K562 (cell line): Measurements from ENCODE around the gene PNRC2. TPM values are rescaled to one million over a fixed set of nuclear protein-coding genes. Genes with fewer than 3 reads are reported as not detected.

Source experiments
- DNMT1 ChIP-seq: fragments of 450-650 bp; IDR thresholded peaks from 2 replicates; pipeline ENCODE4 v1.6.1; 2016; ENCODE audit warnings: antibody characterized with exemption, mild to moderate bottlenecking
- GATAD2A ChIP-seq: fragments of 450-650 bp; IDR thresholded peaks from 2 replicates; pipeline ENCODE4 v1.6.1; 2017
- MNT ChIP-seq, 2 experiments: fragments of 450-650 bp; conservative IDR thresholded peaks; 2 replicates each; pipeline ENCODE4 v1.6.1; 2017; ENCODE audit warnings: mild to moderate bottlenecking in 2 of 2, moderate library complexity in 2 of 2
- SRSF9 ChIP-seq: fragments of 200-400 bp; formaldehyde crosslinking; IDR thresholded peaks from 2 replicates; pipeline ENCODE4 v1.6.1; 2017; ENCODE audit warnings: low read depth, low read length, borderline replicate concordance
- ZFP30 ChIP-seq: fragments of 250-450 bp; sonication (Bioruptor Pico); IDR thresholded peaks from 2 replicates; pipeline ENCODE4 v1.8.0; 2022; ENCODE audit warnings: moderate library complexity, mild to moderate bottlenecking, inconsistent platforms, borderline replicate concordance
- ZNF197 ChIP-seq: fragments of 200-800 bp; sonication (Bioruptor generic); IDR thresholded peaks from 2 replicates; pipeline ENCODE4 v1.6.1; 2016; ENCODE audit warnings: low read depth, missing genetic modification characterization, missing compliant biosample characterization
- ZNF551 ChIP-seq: fragments of 250-450 bp; sonication (Bioruptor Pico); IDR thresholded peaks from 2 replicates; pipeline ENCODE4 v1.5.0; 2021; ENCODE audit warnings: mild to moderate bottlenecking, moderate library complexity
- polyA plus RNA-seq, 8 experiments: library from polyadenylated mRNA; depleted of rRNA in 4 of 8; stranded (reverse) in 5 of 8; unstranded in 3 of 8; fragments of >200 nt; fragmentation: Nextera tagmentation in 2 of 8; fragmentation: Illumina TruSeq in 1 of 8; extraction: Ambion mirVana in 2 of 8; extraction: Trizol in 1 of 8; gene quantifications; 2 replicates each; pipeline versions ENCODE4 v1.2.1 to v1.2.3, GENCODE V29; 2011 to 2014; ENCODE audit warnings: inconsistent platforms in 1 of 8, missing spikeins in 1 of 8
- total RNA-seq, 7 experiments: library from RNA; depleted of rRNA in 6 of 7; stranded (reverse); fragments of >200 nt in 6 of 7; fragmentation: Illumina TruSeq in 2 of 7; extraction: Trizol in 2 of 7; gene quantifications; 2 replicates each; pipeline versions ENCODE4 v1.2.1 to v1.2.3, GENCODE V29; 2011 to 2021; ENCODE audit warnings: low replicate concordance in 1 of 7
- TF ChIP-seq, protein P1 (sequence below), 2 experiments: fragments of 450-650 bp; formaldehyde crosslinking in 1 of 2; IDR thresholded peaks; 2 replicates each; pipeline versions ENCODE4 v1.4.0 to v1.6.1; 2014 to 2020; ENCODE audit warnings: mild to moderate bottlenecking in 2 of 2, borderline replicate concordance in 1 of 2, low read depth in 1 of 2
- TF ChIP-seq, protein P2 (sequence below): IDR thresholded peaks from 3 replicates; pipeline ENCODE4 v1.6.1; 2011; ENCODE audit warnings: borderline replicate concordance, mild to moderate bottlenecking; ENCODE audit not compliant: insufficient read length, insufficient read depth
- TF ChIP-seq, protein P3 (sequence below), 2 experiments: IDR thresholded peaks in 1 of 2; conservative IDR thresholded peaks in 1 of 2; 2 replicates each; pipeline ENCODE4 v1.6.1; 2016; ENCODE audit warnings: low read depth in 2 of 2, mild to moderate bottlenecking in 1 of 2, missing compliant biosample characterization in 1 of 2, missing genetic modification characterization in 1 of 2, moderate library complexity in 1 of 2

The PNRC2 gene
- total and polyA plus RNA-seq, 9 of the 15 experiments (the other 6 are each of a cell fraction or from before 2014, with no cell fraction given): 127 to 303 (median 203) TPM

GRCh38 chr1:23979881-23980727 lies 20.5 kb downstream of the PNRC2 start, which contains the start of gene SRSF10 (continued):
- TF ChIP-seq ZFP30 (CRISPR knock-in tag) (no peak), ZNF197 (CRISPR knock-in tag) (peak; percentile 92; the same call in 1 of the 2 replicates), MNT (conservative IDR thresholded peaks at IDR 0.05) (peak; percentile 87 to 94), SRSF9 (no peak), ZNF551 (CRISPR knock-in tag) (no peak), GATAD2A (peak; percentile 43; the same call in 1 of the 2 replicates), DNMT1 (no peak)
- TF ChIP-seq, protein P1, sequence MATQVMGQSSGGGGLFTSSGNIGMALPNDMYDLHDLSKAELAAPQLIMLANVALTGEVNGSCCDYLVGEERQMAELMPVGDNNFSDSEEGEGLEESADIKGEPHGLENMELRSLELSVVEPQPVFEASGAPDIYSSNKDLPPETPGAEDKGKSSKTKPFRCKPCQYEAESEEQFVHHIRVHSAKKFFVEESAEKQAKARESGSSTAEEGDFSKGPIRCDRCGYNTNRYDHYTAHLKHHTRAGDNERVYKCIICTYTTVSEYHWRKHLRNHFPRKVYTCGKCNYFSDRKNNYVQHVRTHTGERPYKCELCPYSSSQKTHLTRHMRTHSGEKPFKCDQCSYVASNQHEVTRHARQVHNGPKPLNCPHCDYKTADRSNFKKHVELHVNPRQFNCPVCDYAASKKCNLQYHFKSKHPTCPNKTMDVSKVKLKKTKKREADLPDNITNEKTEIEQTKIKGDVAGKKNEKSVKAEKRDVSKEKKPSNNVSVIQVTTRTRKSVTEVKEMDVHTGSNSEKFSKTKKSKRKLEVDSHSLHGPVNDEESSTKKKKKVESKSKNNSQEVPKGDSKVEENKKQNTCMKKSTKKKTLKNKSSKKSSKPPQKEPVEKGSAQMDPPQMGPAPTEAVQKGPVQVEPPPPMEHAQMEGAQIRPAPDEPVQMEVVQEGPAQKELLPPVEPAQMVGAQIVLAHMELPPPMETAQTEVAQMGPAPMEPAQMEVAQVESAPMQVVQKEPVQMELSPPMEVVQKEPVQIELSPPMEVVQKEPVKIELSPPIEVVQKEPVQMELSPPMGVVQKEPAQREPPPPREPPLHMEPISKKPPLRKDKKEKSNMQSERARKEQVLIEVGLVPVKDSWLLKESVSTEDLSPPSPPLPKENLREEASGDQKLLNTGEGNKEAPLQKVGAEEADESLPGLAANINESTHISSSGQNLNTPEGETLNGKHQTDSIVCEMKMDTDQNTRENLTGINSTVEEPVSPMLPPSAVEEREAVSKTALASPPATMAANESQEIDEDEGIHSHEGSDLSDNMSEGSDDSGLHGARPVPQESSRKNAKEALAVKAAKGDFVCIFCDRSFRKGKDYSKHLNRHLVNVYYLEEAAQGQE (IDR thresholded peaks at IDR 0.05; ENCODE audit: borderline replicate concordance): 0 out of 2 replicates have a peak, but pooled peaks have one; percentile 3
- TF ChIP-seq, protein P1 (CRISPR knock-in tag; IDR thresholded peaks at IDR 0.05; ENCODE audit: low read depth): peak; percentile 77
- TF ChIP-seq, protein P2, sequence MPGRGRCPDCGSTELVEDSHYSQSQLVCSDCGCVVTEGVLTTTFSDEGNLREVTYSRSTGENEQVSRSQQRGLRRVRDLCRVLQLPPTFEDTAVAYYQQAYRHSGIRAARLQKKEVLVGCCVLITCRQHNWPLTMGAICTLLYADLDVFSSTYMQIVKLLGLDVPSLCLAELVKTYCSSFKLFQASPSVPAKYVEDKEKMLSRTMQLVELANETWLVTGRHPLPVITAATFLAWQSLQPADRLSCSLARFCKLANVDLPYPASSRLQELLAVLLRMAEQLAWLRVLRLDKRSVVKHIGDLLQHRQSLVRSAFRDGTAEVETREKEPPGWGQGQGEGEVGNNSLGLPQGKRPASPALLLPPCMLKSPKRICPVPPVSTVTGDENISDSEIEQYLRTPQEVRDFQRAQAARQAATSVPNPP: no peak
- TF ChIP-seq, protein P3, sequence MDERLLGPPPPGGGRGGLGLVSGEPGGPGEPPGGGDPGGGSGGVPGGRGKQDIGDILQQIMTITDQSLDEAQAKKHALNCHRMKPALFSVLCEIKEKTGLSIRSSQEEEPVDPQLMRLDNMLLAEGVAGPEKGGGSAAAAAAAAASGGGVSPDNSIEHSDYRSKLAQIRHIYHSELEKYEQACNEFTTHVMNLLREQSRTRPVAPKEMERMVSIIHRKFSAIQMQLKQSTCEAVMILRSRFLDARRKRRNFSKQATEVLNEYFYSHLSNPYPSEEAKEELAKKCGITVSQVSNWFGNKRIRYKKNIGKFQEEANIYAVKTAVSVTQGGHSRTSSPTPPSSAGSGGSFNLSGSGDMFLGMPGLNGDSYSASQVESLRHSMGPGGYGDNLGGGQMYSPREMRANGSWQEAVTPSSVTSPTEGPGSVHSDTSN (CRISPR knock-in tag; IDR thresholded peaks at IDR 0.05; ENCODE audit: low read depth): no peak
- TF ChIP-seq, protein P3 (tag; conservative IDR thresholded peaks at IDR 0.05; ENCODE audit: low read depth): no peak
